GM12878 (cell line): ENCODE results near the gene RREB1. TPM values are rescaled to one million over a fixed set of nuclear protein-coding genes. Genes with fewer than 3 reads are reported as not detected.

ENCODE experiments used
- ASH2L ChIP-seq: fragments of 300-600, 200-600 bp; sonication (generic); IDR thresholded peaks from 2 replicates; pipeline ENCODE4 v1.6.1; 2017; ENCODE audit warnings: low read depth, mild to moderate bottlenecking, borderline replicate concordance
- CBX3 ChIP-seq: fragments of 200-600 bp; sonication (generic); IDR thresholded peaks from 2 replicates; pipeline ENCODE4 v1.6.1; 2016; ENCODE audit warnings: low read depth, borderline replicate concordance
- DPF2 ChIP-seq: fragments of 450-650 bp; IDR thresholded peaks from 2 replicates; pipeline ENCODE4 v1.6.1; 2017; ENCODE audit warnings: mild to moderate bottlenecking
- E2F4 ChIP-seq: IDR thresholded peaks from 2 replicates; pipeline ENCODE4 v1.6.1; 2012; ENCODE audit warnings: low read depth, low read length, improper control_type of control experiment
- ESRRA ChIP-seq: IDR thresholded peaks from 2 replicates; pipeline ENCODE4 v1.6.1; 2012; ENCODE audit warnings: mild to moderate bottlenecking, low read length, improper control_type of control experiment
- EZH2 ChIP-seq: IDR thresholded peaks from 2 replicates; pipeline ENCODE4 v1.6.1; 2012; ENCODE audit warnings: low read depth, mild to moderate bottlenecking, control low read depth, inconsistent platforms, low read length, borderline replicate concordance; ENCODE audit not compliant: control insufficient read depth
- MAX ChIP-seq: IDR thresholded peaks from 2 replicates; pipeline ENCODE4 v1.6.1; 2012; ENCODE audit warnings: low read depth, low read length, improper control_type of control experiment
- MEF2B ChIP-seq: fragments of 450-650 bp; IDR thresholded peaks from 2 replicates; pipeline ENCODE4 v1.6.1; 2018; ENCODE audit warnings: mild to moderate bottlenecking, moderate library complexity; ENCODE audit not compliant: partially characterized antibody, poor library complexity, severe bottlenecking
- NFIC ChIP-seq: IDR thresholded peaks from 2 replicates; pipeline ENCODE4 v1.6.1; 2012; ENCODE audit warnings: low read depth, mild to moderate bottlenecking, inconsistent platforms, low read length, moderate library complexity
- NFYA ChIP-seq: IDR thresholded peaks from 2 replicates; pipeline ENCODE4 v1.6.1; 2011; ENCODE audit warnings: low read depth, mild to moderate bottlenecking, low read length, improper control_type of control experiment, borderline replicate concordance
- POU2F2 ChIP-seq: IDR thresholded peaks from 3 replicates; pipeline ENCODE4 v1.6.1; 2011; ENCODE audit warnings: low read depth, mild to moderate bottlenecking, low read length, borderline replicate concordance
- RCOR1 ChIP-seq: conservative IDR thresholded peaks from 2 replicates; pipeline ENCODE4 v1.6.1; 2012; ENCODE audit warnings: low read depth, low read length, improper control_type of control experiment
- SMAD5 ChIP-seq: IDR thresholded peaks from 2 replicates; pipeline ENCODE4 v1.6.1; 2016; ENCODE audit warnings: antibody characterized with exemption, low read depth
- SMC3 ChIP-seq: IDR thresholded peaks from 2 replicates; pipeline ENCODE4 v1.6.1; 2011; ENCODE audit warnings: low read length, improper control_type of control experiment, borderline replicate concordance
- SRF ChIP-seq, 2 experiments: IDR thresholded peaks; 2 replicates each; pipeline ENCODE4 v1.6.1; 2011; ENCODE audit warnings: low read depth in 2 of 2, low read length in 2 of 2, mild to moderate bottlenecking in 1 of 2, moderate library complexity in 1 of 2
- TCF3 ChIP-seq: IDR thresholded peaks from 2 replicates; pipeline ENCODE4 v1.6.1; 2012; ENCODE audit warnings: low read depth, mild to moderate bottlenecking, low read length, borderline replicate concordance; ENCODE audit not compliant: insufficient read depth
- polyA plus RNA-seq, 11 experiments: library from polyadenylated mRNA; depleted of rRNA in 4 of 11; unstranded in 6 of 11; stranded (reverse) in 5 of 11; fragments of >200 nt; fragmentation: Nextera tagmentation in 4 of 11; fragmentation: Illumina TruSeq in 1 of 11; extraction: Ambion mirVana in 4 of 11; extraction: Trizol in 1 of 11; gene quantifications; 1 replicate in 1 of 11; 2 replicates in 10 of 11; pipeline versions ENCODE4 v1.2.1 to v1.2.3, GENCODE V29; 2011 to 2016; ENCODE audit warnings: inconsistent platforms in 2 of 11, missing spikeins in 2 of 11, low read depth in 1 of 11
- total RNA-seq, 4 experiments: library from RNA; depleted of rRNA in 3 of 4; stranded (reverse); fragments of >200 nt in 3 of 4; fragmentation: Illumina TruSeq in 1 of 4; extraction: Trizol in 1 of 4; gene quantifications; 2 replicates each; pipeline versions ENCODE4 v1.2.1 to v1.2.3, GENCODE V29; 2013 to 2021
- TF ChIP-seq, protein P1 (sequence below): IDR thresholded peaks from 2 replicates; pipeline ENCODE4 v1.6.1; 2012; ENCODE audit warnings: low read length, inconsistent platforms
- TF ChIP-seq, protein P2 (sequence below): fragments of 450-650 bp; IDR thresholded peaks from 2 replicates; pipeline ENCODE4 v1.6.1; 2018; ENCODE audit warnings: borderline replicate concordance, mild to moderate bottlenecking; ENCODE audit not compliant: partially characterized antibody
- TF ChIP-seq, protein P3 (sequence below), 3 experiments: IDR thresholded peaks in 2 of 3; conservative IDR thresholded peaks in 1 of 3; 2 replicates each; pipeline ENCODE4 v1.5.1; 2011; ENCODE audit warnings: low read depth in 3 of 3, low read length in 3 of 3, mild to moderate bottlenecking in 3 of 3, control low read depth in 2 of 3, moderate library complexity in 2 of 3, inconsistent platforms in 1 of 3, mixed read lengths in 1 of 3; ENCODE audit not compliant: control insufficient read depth in 2 of 3, insufficient read depth in 1 of 3; ENCODE audit errors: extremely low read depth in 1 of 3
- TF ChIP-seq, protein P4 (sequence below): fragments of 450-650 bp; IDR thresholded peaks from 2 replicates; pipeline ENCODE4 v1.6.1; 2017; ENCODE audit warnings: low read depth, mild to moderate bottlenecking, moderate library complexity

The RREB1 gene
- total and polyA plus RNA-seq, 10 of the 15 experiments (the other 5 are each of a cell fraction or from before 2014, with no cell fraction given): 1.9 to 30.3 (median 8.6) TPM

GRCh38 chr6:7073821-7074525, 33.8 kb upstream of the RREB1 start (continued):
- no peak for TF ChIP-seq E2F4
- TF ChIP-seq, protein P1, sequence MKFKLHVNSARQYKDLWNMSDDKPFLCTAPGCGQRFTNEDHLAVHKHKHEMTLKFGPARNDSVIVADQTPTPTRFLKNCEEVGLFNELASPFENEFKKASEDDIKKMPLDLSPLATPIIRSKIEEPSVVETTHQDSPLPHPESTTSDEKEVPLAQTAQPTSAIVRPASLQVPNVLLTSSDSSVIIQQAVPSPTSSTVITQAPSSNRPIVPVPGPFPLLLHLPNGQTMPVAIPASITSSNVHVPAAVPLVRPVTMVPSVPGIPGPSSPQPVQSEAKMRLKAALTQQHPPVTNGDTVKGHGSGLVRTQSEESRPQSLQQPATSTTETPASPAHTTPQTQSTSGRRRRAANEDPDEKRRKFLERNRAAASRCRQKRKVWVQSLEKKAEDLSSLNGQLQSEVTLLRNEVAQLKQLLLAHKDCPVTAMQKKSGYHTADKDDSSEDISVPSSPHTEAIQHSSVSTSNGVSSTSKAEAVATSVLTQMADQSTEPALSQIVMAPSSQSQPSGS: peak; percentile 89
- TF ChIP-seq EZH2: no peak
- TF ChIP-seq POU2F2: peak; percentile 60; the same call in 1 of the 3 replicates
- TF ChIP-seq, protein P2, sequence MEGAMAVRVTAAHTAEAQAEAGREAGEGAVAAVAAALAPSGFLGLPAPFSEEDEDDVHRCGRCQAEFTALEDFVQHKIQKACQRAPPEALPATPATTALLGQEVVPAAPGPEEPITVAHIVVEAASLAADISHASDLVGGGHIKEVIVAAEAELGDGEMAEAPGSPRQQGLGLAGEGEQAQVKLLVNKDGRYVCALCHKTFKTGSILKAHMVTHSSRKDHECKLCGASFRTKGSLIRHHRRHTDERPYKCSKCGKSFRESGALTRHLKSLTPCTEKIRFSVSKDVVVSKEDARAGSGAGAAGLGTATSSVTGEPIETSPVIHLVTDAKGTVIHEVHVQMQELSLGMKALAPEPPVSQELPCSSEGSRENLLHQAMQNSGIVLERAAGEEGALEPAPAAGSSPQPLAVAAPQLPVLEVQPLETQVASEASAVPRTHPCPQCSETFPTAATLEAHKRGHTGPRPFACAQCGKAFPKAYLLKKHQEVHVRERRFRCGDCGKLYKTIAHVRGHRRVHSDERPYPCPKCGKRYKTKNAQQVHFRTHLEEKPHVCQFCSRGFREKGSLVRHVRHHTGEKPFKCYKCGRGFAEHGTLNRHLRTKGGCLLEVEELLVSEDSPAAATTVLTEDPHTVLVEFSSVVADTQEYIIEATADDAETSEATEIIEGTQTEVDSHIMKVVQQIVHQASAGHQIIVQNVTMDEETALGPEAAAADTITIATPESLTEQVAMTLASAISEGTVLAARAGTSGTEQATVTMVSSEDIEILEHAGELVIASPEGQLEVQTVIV: no peak
- TF ChIP-seq SRF (IDR thresholded peaks at IDR 0.05; ENCODE audit: low read depth in 2 of 2, low read length in 2 of 2): no peak
- peak; percentile 94 for TF ChIP-seq MAX
- TF ChIP-seq NFIC: peak; percentile 95
- no peak for TF ChIP-seq ESRRA
- TF ChIP-seq SMAD5: no peak
- TF ChIP-seq, protein P3, sequence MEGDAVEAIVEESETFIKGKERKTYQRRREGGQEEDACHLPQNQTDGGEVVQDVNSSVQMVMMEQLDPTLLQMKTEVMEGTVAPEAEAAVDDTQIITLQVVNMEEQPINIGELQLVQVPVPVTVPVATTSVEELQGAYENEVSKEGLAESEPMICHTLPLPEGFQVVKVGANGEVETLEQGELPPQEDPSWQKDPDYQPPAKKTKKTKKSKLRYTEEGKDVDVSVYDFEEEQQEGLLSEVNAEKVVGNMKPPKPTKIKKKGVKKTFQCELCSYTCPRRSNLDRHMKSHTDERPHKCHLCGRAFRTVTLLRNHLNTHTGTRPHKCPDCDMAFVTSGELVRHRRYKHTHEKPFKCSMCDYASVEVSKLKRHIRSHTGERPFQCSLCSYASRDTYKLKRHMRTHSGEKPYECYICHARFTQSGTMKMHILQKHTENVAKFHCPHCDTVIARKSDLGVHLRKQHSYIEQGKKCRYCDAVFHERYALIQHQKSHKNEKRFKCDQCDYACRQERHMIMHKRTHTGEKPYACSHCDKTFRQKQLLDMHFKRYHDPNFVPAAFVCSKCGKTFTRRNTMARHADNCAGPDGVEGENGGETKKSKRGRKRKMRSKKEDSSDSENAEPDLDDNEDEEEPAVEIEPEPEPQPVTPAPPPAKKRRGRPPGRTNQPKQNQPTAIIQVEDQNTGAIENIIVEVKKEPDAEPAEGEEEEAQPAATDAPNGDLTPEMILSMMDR (IDR thresholded peaks at IDR 0.05 in 2 of 3, conservative IDR thresholded peaks at IDR 0.05 in 1 of 3; ENCODE audit: control insufficient read depth in 2 of 3, extremely low read depth in 1 of 3, insufficient read depth in 1 of 3, low read depth in 3 of 3, low read length in 3 of 3): no peak
- TF ChIP-seq MEF2B: peak; percentile 72
- TF ChIP-seq, protein P4, sequence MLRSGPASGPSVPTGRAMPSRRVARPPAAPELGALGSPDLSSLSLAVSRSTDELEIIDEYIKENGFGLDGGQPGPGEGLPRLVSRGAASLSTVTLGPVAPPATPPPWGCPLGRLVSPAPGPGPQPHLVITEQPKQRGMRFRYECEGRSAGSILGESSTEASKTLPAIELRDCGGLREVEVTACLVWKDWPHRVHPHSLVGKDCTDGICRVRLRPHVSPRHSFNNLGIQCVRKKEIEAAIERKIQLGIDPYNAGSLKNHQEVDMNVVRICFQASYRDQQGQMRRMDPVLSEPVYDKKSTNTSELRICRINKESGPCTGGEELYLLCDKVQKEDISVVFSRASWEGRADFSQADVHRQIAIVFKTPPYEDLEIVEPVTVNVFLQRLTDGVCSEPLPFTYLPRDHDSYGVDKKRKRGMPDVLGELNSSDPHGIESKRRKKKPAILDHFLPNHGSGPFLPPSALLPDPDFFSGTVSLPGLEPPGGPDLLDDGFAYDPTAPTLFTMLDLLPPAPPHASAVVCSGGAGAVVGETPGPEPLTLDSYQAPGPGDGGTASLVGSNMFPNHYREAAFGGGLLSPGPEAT: peak; percentile 91
- TF ChIP-seq NFYA: no peak
- no peak for TF ChIP-seq ASH2L
- no peak for TF ChIP-seq CBX3
- TF ChIP-seq TCF3: no peak
- TF ChIP-seq SMC3: no peak
- 0 out of 2 replicates have a peak, but pooled peaks have one; percentile 65 for TF ChIP-seq RCOR1
- peak; percentile 79 for TF ChIP-seq DPF2
